HepG2 (cell line): ENCODE data around the gene ACBD6. TPM values are rescaled to one million over a fixed set of nuclear protein-coding genes. Genes with fewer than 3 reads are reported as not detected.

ENCODE experiments used
- ATF1 ChIP-seq: IDR thresholded peaks from 2 replicates; pipeline ENCODE4 v1.6.1; 2016; ENCODE audit warnings: mild to moderate bottlenecking, control low read depth
- DNMT1 ChIP-seq: sonication (generic); formaldehyde crosslinking; IDR thresholded peaks from 2 replicates; pipeline ENCODE4 v1.5.1; 2020; ENCODE audit warnings: mild to moderate bottlenecking, missing genetic modification reagents
- EP300 ChIP-seq, 3 experiments: sonication (generic) in 1 of 3; formaldehyde crosslinking in 1 of 3; IDR thresholded peaks; 2 replicates each; pipeline versions ENCODE4 v1.5.1 to v1.6.1; 2011 to 2020; ENCODE audit warnings: low read depth in 2 of 3, low read length in 2 of 3, borderline replicate concordance in 1 of 3, improper control_type of control experiment in 1 of 3, mild to moderate bottlenecking in 1 of 3, missing genetic modification reagents in 1 of 3, moderate library complexity in 1 of 3
- ERF ChIP-seq: IDR thresholded peaks from 2 replicates; pipeline ENCODE4 v1.6.1; 2018; ENCODE audit warnings: missing biosample characterization, missing genetic modification reagents
- HMG20A ChIP-seq: IDR thresholded peaks from 2 replicates; pipeline ENCODE4 v1.6.1; 2016; ENCODE audit warnings: borderline replicate concordance
- KDM6A ChIP-seq: IDR thresholded peaks from 2 replicates; pipeline ENCODE4 v1.6.1; 2016; ENCODE audit warnings: low read depth
- SIN3A ChIP-seq: IDR thresholded peaks from 2 replicates; pipeline ENCODE4 v1.6.1; 2011; ENCODE audit warnings: low read depth, mild to moderate bottlenecking, control low read depth, low read length, borderline replicate concordance
- ZFP62 ChIP-seq: sonication (generic); formaldehyde crosslinking; IDR thresholded peaks from 2 replicates; pipeline ENCODE4 v1.4.0; 2020; ENCODE audit warnings: missing genetic modification reagents
- ZNF547 ChIP-seq: sonication (generic); formaldehyde crosslinking; IDR thresholded peaks from 2 replicates; pipeline ENCODE4 v1.5.1; 2020; ENCODE audit warnings: mild to moderate bottlenecking, missing genetic modification reagents
- polyA plus RNA-seq, 8 experiments: library from polyadenylated mRNA; depleted of rRNA in 3 of 8; stranded (reverse) in 7 of 8; unstranded in 1 of 8; fragments of >200 nt; fragmentation: Illumina TruSeq in 4 of 8; extraction: Trizol in 4 of 8; gene quantifications; 2 replicates each; pipeline versions ENCODE4 v1.2.1 to v1.2.3, GENCODE V29; 2011 to 2016; ENCODE audit warnings: low read depth in 4 of 8, missing spikeins in 1 of 8, mixed read lengths in 1 of 8; ENCODE audit not compliant: insufficient read depth in 1 of 8
- total RNA-seq, 5 experiments: library from RNA; depleted of rRNA; stranded (reverse); fragments of >200 nt; fragmentation: Illumina TruSeq; extraction: Trizol; gene quantifications; 2 replicates each; pipeline ENCODE4 v1.2.3, GENCODE V29; 2016; ENCODE audit warnings: low read depth in 1 of 5
- TF ChIP-seq, protein P1 (sequence below): sonication (generic); formaldehyde crosslinking; IDR thresholded peaks from 2 replicates; pipeline ENCODE4 v1.5.1; 2020; ENCODE audit warnings: mild to moderate bottlenecking, missing genetic modification reagents, borderline replicate concordance
- TF ChIP-seq, protein P2 (sequence below): sonication (generic); formaldehyde crosslinking; IDR thresholded peaks from 2 replicates; pipeline ENCODE4 v1.8.0; 2022; ENCODE audit warnings: missing genetic modification reagents, low read depth, mild to moderate bottlenecking, borderline replicate concordance
- TF ChIP-seq, protein P3 (sequence below): sonication (generic); formaldehyde crosslinking; IDR thresholded peaks from 2 replicates; pipeline ENCODE4 v1.5.1; 2020; ENCODE audit warnings: mild to moderate bottlenecking, missing genetic modification reagents, borderline replicate concordance
- TF ChIP-seq, protein P4 (sequence below): sonication (generic); formaldehyde crosslinking; IDR thresholded peaks from 2 replicates; pipeline ENCODE4 v1.8.0; 2023; ENCODE audit warnings: mild to moderate bottlenecking, missing genetic modification reagents
- TF ChIP-seq, protein P5 (sequence below): sonication (generic); formaldehyde crosslinking; conservative IDR thresholded peaks from 2 replicates; pipeline ENCODE4 v1.4.0; 2020; ENCODE audit warnings: missing genetic modification reagents
- TF ChIP-seq, protein P6 (sequence below): sonication (generic); formaldehyde crosslinking; IDR thresholded peaks from 2 replicates; pipeline ENCODE4 v1.5.0; 2020; ENCODE audit warnings: mild to moderate bottlenecking, missing genetic modification reagents

ACBD6 gene
- total and polyA plus RNA-seq, 2 of the 13 experiments (the other 11 are each of a cell fraction or from before 2014, with no cell fraction given): 33.5 to 47.2 TPM

DNA sequence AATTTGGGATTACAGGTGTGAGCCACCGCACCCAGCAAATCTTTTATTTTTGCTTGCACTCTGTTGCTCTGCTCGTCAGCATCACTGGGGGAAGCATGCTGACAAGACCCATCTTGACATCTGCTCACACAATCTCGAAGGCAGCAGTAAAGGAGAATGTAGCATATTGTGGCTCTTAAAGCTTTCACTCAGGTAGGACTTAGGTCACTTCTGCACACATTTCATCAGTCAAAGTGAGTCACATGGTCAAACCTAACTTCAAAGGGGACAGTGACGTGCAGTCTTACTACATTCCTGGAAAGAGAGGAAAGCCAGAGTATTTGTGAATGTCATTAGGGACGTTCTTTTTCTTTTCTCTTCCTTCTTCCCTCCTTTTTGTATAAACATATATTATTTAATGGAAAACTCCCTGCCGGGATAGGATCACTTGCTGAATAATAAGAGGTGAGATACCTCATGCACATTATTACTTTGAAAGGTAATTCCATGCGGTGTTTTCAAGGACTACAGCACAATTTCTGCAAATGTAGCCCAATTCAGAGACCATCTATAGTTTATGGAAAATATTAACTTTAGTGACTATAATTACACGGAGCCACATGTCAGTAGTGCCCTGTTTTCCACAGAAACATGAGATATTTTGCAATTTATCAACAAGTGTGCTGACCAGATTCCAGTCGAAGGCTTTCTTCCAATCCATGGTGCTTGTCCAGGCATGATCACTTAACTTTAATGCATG is 19.3 kb upstream of the ACBD6 start (continued):
- TF ChIP-seq, protein P1, sequence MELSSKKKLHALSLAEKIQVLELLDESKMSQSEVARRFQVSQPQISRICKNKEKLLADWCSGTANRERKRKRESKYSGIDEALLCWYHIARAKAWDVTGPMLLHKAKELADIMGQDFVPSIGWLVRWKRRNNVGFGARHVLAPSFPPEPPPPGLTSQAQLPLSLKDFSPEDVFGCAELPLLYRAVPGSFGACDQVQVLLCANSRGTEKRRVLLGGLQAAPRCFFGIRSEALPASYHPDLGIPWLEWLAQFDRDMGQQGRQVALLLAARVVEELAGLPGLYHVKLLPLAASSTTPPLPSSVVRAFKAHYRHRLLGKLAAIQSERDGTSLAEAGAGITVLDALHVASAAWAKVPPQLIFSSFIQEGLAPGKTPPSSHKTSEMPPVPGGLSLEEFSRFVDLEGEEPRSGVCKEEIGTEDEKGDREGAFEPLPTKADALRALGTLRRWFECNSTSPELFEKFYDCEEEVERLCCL: no peak
- TF ChIP-seq ATF1 (CRISPR knock-in tag) (peak; percentile 65), HMG20A (CRISPR knock-in tag) (peak; percentile 84; the same call in 1 of the 2 replicates), KDM6A (CRISPR knock-in tag) (no peak), ZFP62 (no peak), ERF (CRISPR knock-in tag) (peak; percentile 43; the same call in 1 of the 2 replicates), EP300 (IDR thresholded peaks at IDR 0.05; ENCODE audit: low read depth in 2 of 2, low read length in 2 of 2) (peak in 1 of 2 experiments; percentile 57; a peak in 2 of 4 replicates), EP300 (CRISPR knock-in tag; IDR thresholded peaks at IDR 0.05; ENCODE audit: borderline replicate concordance) (peak; percentile 74), ZNF547 (CRISPR knock-in tag) (no peak), DNMT1 (CRISPR knock-in tag) (no peak), SIN3A (no peak)
- TF ChIP-seq, protein P2, sequence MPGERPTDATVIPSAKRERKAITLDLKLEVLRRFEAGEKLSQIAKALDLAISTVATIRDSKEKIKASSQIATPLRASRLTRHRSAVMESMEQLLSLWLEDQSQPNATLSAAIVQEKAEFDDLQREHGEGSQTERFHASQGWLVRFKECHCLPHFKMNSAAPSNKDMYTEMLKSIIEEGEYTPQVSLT (CRISPR knock-in tag): no peak
- TF ChIP-seq, protein P3, sequence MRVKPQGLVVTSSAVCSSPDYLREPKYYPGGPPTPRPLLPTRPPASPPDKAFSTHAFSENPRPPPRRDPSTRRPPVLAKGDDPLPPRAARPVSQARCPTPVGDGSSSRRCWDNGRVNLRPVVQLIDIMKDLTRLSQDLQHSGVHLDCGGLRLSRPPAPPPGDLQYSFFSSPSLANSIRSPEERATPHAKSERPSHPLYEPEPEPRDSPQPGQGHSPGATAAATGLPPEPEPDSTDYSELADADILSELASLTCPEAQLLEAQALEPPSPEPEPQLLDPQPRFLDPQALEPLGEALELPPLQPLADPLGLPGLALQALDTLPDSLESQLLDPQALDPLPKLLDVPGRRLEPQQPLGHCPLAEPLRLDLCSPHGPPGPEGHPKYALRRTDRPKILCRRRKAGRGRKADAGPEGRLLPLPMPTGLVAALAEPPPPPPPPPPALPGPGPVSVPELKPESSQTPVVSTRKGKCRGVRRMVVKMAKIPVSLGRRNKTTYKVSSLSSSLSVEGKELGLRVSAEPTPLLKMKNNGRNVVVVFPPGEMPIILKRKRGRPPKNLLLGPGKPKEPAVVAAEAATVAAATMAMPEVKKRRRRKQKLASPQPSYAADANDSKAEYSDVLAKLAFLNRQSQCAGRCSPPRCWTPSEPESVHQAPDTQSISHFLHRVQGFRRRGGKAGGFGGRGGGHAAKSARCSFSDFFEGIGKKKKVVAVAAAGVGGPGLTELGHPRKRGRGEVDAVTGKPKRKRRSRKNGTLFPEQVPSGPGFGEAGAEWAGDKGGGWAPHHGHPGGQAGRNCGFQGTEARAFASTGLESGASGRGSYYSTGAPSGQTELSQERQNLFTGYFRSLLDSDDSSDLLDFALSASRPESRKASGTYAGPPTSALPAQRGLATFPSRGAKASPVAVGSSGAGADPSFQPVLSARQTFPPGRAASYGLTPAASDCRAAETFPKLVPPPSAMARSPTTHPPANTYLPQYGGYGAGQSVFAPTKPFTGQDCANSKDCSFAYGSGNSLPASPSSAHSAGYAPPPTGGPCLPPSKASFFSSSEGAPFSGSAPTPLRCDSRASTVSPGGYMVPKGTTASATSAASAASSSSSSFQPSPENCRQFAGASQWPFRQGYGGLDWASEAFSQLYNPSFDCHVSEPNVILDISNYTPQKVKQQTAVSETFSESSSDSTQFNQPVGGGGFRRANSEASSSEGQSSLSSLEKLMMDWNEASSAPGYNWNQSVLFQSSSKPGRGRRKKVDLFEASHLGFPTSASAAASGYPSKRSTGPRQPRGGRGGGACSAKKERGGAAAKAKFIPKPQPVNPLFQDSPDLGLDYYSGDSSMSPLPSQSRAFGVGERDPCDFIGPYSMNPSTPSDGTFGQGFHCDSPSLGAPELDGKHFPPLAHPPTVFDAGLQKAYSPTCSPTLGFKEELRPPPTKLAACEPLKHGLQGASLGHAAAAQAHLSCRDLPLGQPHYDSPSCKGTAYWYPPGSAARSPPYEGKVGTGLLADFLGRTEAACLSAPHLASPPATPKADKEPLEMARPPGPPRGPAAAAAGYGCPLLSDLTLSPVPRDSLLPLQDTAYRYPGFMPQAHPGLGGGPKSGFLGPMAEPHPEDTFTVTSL (CRISPR knock-in tag): no peak
- TF ChIP-seq, protein P4, sequence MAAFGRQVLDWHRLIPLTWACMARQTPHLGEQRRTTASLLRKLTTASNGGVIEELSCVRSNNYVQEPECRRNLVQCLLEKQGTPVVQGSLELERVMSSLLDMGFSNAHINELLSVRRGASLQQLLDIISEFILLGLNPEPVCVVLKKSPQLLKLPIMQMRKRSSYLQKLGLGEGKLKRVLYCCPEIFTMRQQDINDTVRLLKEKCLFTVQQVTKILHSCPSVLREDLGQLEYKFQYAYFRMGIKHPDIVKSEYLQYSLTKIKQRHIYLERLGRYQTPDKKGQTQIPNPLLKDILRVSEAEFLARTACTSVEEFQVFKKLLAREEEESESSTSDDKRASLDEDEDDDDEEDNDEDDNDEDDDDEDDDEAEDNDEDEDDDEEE: no peak
- TF ChIP-seq, protein P5, sequence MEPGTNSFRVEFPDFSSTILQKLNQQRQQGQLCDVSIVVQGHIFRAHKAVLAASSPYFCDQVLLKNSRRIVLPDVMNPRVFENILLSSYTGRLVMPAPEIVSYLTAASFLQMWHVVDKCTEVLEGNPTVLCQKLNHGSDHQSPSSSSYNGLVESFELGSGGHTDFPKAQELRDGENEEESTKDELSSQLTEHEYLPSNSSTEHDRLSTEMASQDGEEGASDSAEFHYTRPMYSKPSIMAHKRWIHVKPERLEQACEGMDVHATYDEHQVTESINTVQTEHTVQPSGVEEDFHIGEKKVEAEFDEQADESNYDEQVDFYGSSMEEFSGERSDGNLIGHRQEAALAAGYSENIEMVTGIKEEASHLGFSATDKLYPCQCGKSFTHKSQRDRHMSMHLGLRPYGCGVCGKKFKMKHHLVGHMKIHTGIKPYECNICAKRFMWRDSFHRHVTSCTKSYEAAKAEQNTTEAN (CRISPR knock-in tag): no peak
- TF ChIP-seq, protein P6, sequence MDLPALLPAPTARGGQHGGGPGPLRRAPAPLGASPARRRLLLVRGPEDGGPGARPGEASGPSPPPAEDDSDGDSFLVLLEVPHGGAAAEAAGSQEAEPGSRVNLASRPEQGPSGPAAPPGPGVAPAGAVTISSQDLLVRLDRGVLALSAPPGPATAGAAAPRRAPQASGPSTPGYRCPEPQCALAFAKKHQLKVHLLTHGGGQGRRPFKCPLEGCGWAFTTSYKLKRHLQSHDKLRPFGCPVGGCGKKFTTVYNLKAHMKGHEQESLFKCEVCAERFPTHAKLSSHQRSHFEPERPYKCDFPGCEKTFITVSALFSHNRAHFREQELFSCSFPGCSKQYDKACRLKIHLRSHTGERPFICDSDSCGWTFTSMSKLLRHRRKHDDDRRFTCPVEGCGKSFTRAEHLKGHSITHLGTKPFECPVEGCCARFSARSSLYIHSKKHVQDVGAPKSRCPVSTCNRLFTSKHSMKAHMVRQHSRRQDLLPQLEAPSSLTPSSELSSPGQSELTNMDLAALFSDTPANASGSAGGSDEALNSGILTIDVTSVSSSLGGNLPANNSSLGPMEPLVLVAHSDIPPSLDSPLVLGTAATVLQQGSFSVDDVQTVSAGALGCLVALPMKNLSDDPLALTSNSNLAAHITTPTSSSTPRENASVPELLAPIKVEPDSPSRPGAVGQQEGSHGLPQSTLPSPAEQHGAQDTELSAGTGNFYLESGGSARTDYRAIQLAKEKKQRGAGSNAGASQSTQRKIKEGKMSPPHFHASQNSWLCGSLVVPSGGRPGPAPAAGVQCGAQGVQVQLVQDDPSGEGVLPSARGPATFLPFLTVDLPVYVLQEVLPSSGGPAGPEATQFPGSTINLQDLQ (CRISPR knock-in tag): no peak
